Left renal pelvis (tissue), 4 donors: Measurements from ENCODE around the gene NOL3. TPM values are rescaled to one million over a fixed set of nuclear protein-coding genes. Genes with fewer than 3 reads are reported as not detected.

Experiments
- DNase-seq, 4 donors: peaks; one replicate each; pipeline ENCODE4 v3.0.0-alpha.2; 2013; ENCODE audit warnings: low read depth in 4 of 4, low spot score in 3 of 4
- polyA plus RNA-seq, 4 donors: library from polyadenylated mRNA; unstranded; fragments of 120-200 nt; gene quantifications; one replicate each; pipeline ENCODE4 v1.2.1, GENCODE V29; 2013; ENCODE audit not compliant: insufficient read length in 4 of 4

Gene NOL3
- polyA plus RNA-seq, 4 donors = 2.4 to 7.6 (median 4.9) TPM

- DNase-seq = no peak
These were observed 1.3 kb upstream of the NOL3 start for GRCh38 chr16:67169011-67169451.

GRCh38 chr16:67169642-67170167, 633 bp upstream of the NOL3 start:
- no peak for DNase-seq

- DNase-seq = no peak
These were observed 761 bp downstream of the NOL3 start for GRCh38 chr16:67170949-67171649.

GRCh38 chr16:67173323-67173722, 3.0 kb downstream of the NOL3 start:
- no peak for DNase-seq

GRCh38 chr16:67173808-67174705, 3.7 kb downstream of the NOL3 start:
- DNase-seq = no peak

GRCh38 chr16:67174706-67175231, 4.4 kb downstream of the NOL3 start:
- DNase-seq = no peak

GRCh38 chr16:67176662-67177061, 6.3 kb downstream of the NOL3 start:
- DNase-seq = no peak

- no peak for DNase-seq
These were observed 7.7 kb downstream of the NOL3 start for GRCh38 chr16:67177743-67178699.

GRCh38 chr16:67179421-67180080, 9.2 kb downstream of the NOL3 start:
- DNase-seq = no peak

- DNase-seq = no peak
These were observed 9.8 kb downstream of the NOL3 start for GRCh38 chr16:67180166-67180565.

GRCh38 chr16:67181346-67181745, 11.0 kb downstream of the NOL3 start:
- no peak for DNase-seq

GRCh38 chr16:67182288-67182687, 11.9 kb downstream of the NOL3 start:
- no peak for DNase-seq

GRCh38 chr16:67183284-67183626, 12.9 kb downstream of the NOL3 start:
- DNase-seq = no peak

- peak; percentile 89 to 93 (median 92) for DNase-seq
These were observed 13.5 kb downstream of the NOL3 start, which contains the start of gene MATCAP1 for GRCh38 chr16:67183627-67184452. MATCAP1 (minus strand) TSS chr16:67183963; CDS start chr16:67180610, 3,353 bp downstream.

- DNase-seq = no peak
These were observed 14.2 kb downstream of the NOL3 start for GRCh38 chr16:67184453-67184994.

GRCh38 chr16:67184995-67185650, 14.8 kb downstream of the NOL3 start:
- DNase-seq = peak in 2 of 4 donors; percentile 78 to 82

- DNase-seq = no peak
These were observed 15.4 kb downstream of the NOL3 start for GRCh38 chr16:67185651-67186134.

GRCh38 chr16:67186550-67186950, 16.2 kb downstream of the NOL3 start:
- DNase-seq = no peak
